H1 (cell line): Measurements from ENCODE around the gene RBM38. TPM values are rescaled to one million over a fixed set of nuclear protein-coding genes. Genes with fewer than 3 reads are reported as not detected.
A peak's percentile ranks its signal among the peaks of the same experiment; 100 is the strongest.

ENCODE experiments used
- CTCF ChIA-PET: fragments of 300-600 bp; sonication (Branson Sonifier 250); formaldehyde crosslinking; loops from one replicate; lab custom pipeline; 2021; ENCODE audit not compliant: partially characterized antibody; lab: Charles Lee
- POLR2A ChIA-PET: fragments of 300-600 bp; sonication (Branson Sonifier 250); formaldehyde crosslinking; loops from one replicate; lab custom pipeline; 2021; ENCODE audit warnings: inconsistent platforms; ENCODE audit not compliant: partially characterized antibody; lab: Charles Lee
- DNase-seq, 2 experiments: peaks; one replicate each; pipeline versions ENCODE4 v3.0.0 to v3.0.0-alpha.2; 2010 to 2022; ENCODE audit warnings: low spot score in 2 of 2, low read depth in 1 of 2, mixed read lengths in 1 of 2
- FAIRE-seq: peaks from 2 replicates; lab custom pipeline; 2011; peaks lifted over from hg19 to GRCh38; lab: Jason Lieb, UNC
- H2AFZ ChIP-seq: 2 replicates; pipeline ENCODE4 v1.8.1; 2012; ENCODE audit warnings: low read length, inconsistent platforms
- H2AK5ac ChIP-seq: 2 replicates; pipeline ENCODE4 v1.6.1; 2013; ENCODE audit warnings: low read depth, low read length
- H2BK120ac ChIP-seq: replicated peaks from 2 replicates; pipeline ENCODE3; 2013; ENCODE audit warnings: low read depth, low read length, inconsistent platforms
- H2BK12ac ChIP-seq: 2 replicates; pipeline ENCODE4 v1.6.1; 2013; ENCODE audit warnings: low read depth, low read length
- H2BK15ac ChIP-seq: 2 replicates; pipeline ENCODE4 v1.6.1; 2013; ENCODE audit warnings: low read length
- H2BK20ac ChIP-seq: 2 replicates; pipeline ENCODE4 v1.6.1; 2013; ENCODE audit warnings: low read length
- H2BK5ac ChIP-seq: 2 replicates; pipeline ENCODE4 v1.6.1; 2013; ENCODE audit warnings: low read depth, low read length
- H3K14ac ChIP-seq: 2 replicates; pipeline ENCODE4 v1.6.1; 2013; ENCODE audit warnings: inconsistent platforms; ENCODE audit not compliant: insufficient read length
- H3K18ac ChIP-seq: 2 replicates; pipeline ENCODE4 v1.6.1; 2013; ENCODE audit warnings: low read length; ENCODE audit errors: extremely low read depth
- H3K23ac ChIP-seq: 2 replicates; pipeline ENCODE4 v1.6.1; 2013; ENCODE audit warnings: inconsistent platforms; ENCODE audit not compliant: insufficient read length
- H3K23me2 ChIP-seq: 2 replicates; pipeline ENCODE4 v1.6.1; 2013; ENCODE audit warnings: low read depth, low read length
- H3K27ac ChIP-seq: 2 replicates; pipeline ENCODE4 v1.6.1; 2011; ENCODE audit warnings: low read depth, low read length, inconsistent platforms
- H3K27me3 ChIP-seq, 4 experiments: replicated peaks in 1 of 4; 1 replicate in 1 of 4; 2 replicates in 3 of 4; pipeline versions ENCODE4 v1.6.1 to v1.8.1; 2011 to 2013; ENCODE audit warnings: low read length in 3 of 4, mild to moderate bottlenecking in 3 of 4, inconsistent platforms in 2 of 4, mixed read lengths in 2 of 4, moderate library complexity in 1 of 4; ENCODE audit not compliant: control insufficient read depth in 3 of 4, insufficient read depth in 3 of 4; ENCODE audit errors: extremely low read depth in 1 of 4
- H3K36me3 ChIP-seq, 4 experiments: 2 replicates each; pipeline versions ENCODE4 v1.6.1 to v1.8.1; 2011 to 2013; ENCODE audit warnings: mild to moderate bottlenecking in 4 of 4, low read length in 3 of 4, moderate library complexity in 2 of 4, control low read depth in 1 of 4, inconsistent platforms in 1 of 4; ENCODE audit not compliant: insufficient read depth in 4 of 4, control insufficient read depth in 2 of 4
- H3K4ac ChIP-seq: replicated peaks from 2 replicates; pipeline ENCODE3; 2013; ENCODE audit warnings: low read length, low read depth, mixed read lengths, inconsistent platforms; ENCODE audit not compliant: insufficient read length
- H3K4me1 ChIP-seq, 4 experiments: replicated peaks in 1 of 4; 1 replicate in 1 of 4; 2 replicates in 3 of 4; pipeline versions ENCODE4 v1.6.1 to v1.8.1; 2011 to 2013; ENCODE audit warnings: low read length in 3 of 4, inconsistent platforms in 2 of 4, mixed read lengths in 1 of 4; ENCODE audit not compliant: insufficient read depth in 4 of 4, control insufficient read depth in 3 of 4
- H3K4me2 ChIP-seq, 2 experiments: 2 replicates each; pipeline versions ENCODE4 v1.6.1 to v1.8.1; 2011 to 2013; ENCODE audit warnings: low read depth in 2 of 2, low read length in 2 of 2, control low read depth in 1 of 2, inconsistent platforms in 1 of 2, mild to moderate bottlenecking in 1 of 2; ENCODE audit not compliant: insufficient read depth in 1 of 2
- H3K4me3 ChIP-seq, 4 experiments: fragments of 200-600, 300-600 bp in 1 of 4; sonication (generic), shearing (Covaris generic), sonication (Bioruptor Twin) in 1 of 4; 2 replicates each; pipeline versions ENCODE4 v1.5.1 to v1.8.1; 2011 to 2016; ENCODE audit warnings: low read length in 4 of 4, low read depth in 3 of 4, control low read depth in 2 of 4, inconsistent platforms in 2 of 4, mild to moderate bottlenecking in 2 of 4, mixed read lengths in 1 of 4, moderate library complexity in 1 of 4; ENCODE audit not compliant: insufficient read depth in 2 of 4; ENCODE audit errors: extremely low read depth in 1 of 4
- H3K56ac ChIP-seq: replicated peaks from 2 replicates; pipeline ENCODE3; 2013; ENCODE audit warnings: low read depth, mild to moderate bottlenecking, mixed read lengths, low read length, inconsistent platforms; ENCODE audit not compliant: insufficient read length
- H3K79me1 ChIP-seq: 2 replicates; pipeline ENCODE4 v1.6.1; 2013; ENCODE audit warnings: low read depth, low read length, control low read depth
- H3K79me2 ChIP-seq, 2 experiments: 2 replicates each; pipeline versions ENCODE4 v1.6.1 to v1.8.1; 2012 to 2013; ENCODE audit warnings: low read length in 2 of 2, mild to moderate bottlenecking in 2 of 2, inconsistent platforms in 1 of 2; ENCODE audit not compliant: insufficient read depth in 2 of 2, control insufficient read depth in 1 of 2
- H3K9ac ChIP-seq, 4 experiments: replicated peaks in 1 of 4; 1 replicate in 1 of 4; 2 replicates in 3 of 4; pipeline versions ENCODE4 v1.6.1 to v1.8.1; 2011 to 2013; ENCODE audit warnings: low read depth in 3 of 4, low read length in 3 of 4, control low read depth in 2 of 4, mild to moderate bottlenecking in 2 of 4, moderate library complexity in 2 of 4, inconsistent platforms in 1 of 4; ENCODE audit errors: extremely low read depth in 1 of 4
- H3K9me3 ChIP-seq, 2 experiments: 2 replicates each; pipeline versions ENCODE4 v1.6.1 to v1.8.1; 2012 to 2013; ENCODE audit warnings: mild to moderate bottlenecking in 2 of 2, moderate library complexity in 2 of 2, control low read depth in 1 of 2, inconsistent platforms in 1 of 2, low read depth in 1 of 2, low read length in 1 of 2, mixed read lengths in 1 of 2; ENCODE audit not compliant: insufficient read depth in 2 of 2
- H4K20me1 ChIP-seq, 2 experiments: replicated peaks in 1 of 2; 2 replicates each; pipeline versions ENCODE3 to v1.8.1; 2011 to 2013; ENCODE audit warnings: inconsistent platforms in 2 of 2, low read length in 2 of 2, mild to moderate bottlenecking in 1 of 2; ENCODE audit not compliant: insufficient read depth in 2 of 2, control insufficient read depth in 1 of 2
- H4K5ac ChIP-seq: 2 replicates; pipeline ENCODE4 v1.6.1; 2013; ENCODE audit warnings: low read length, low read depth, mixed read lengths, inconsistent platforms; ENCODE audit not compliant: insufficient read length
- H4K8ac ChIP-seq: 2 replicates; pipeline ENCODE4 v1.8.0; 2013; ENCODE audit warnings: mild to moderate bottlenecking, moderate library complexity, low read length, inconsistent platforms; ENCODE audit not compliant: insufficient read depth; ENCODE audit errors: extremely low read depth
- H4K91ac ChIP-seq: replicated peaks from 2 replicates; pipeline ENCODE3; 2013; ENCODE audit warnings: low read length, mixed read lengths, inconsistent platforms; ENCODE audit not compliant: insufficient read length
- CEBPB ChIP-seq: IDR thresholded peaks from 2 replicates; pipeline ENCODE4 v1.6.1; 2012; ENCODE audit warnings: low read depth, low read length
- GABPA ChIP-seq: IDR thresholded peaks from 2 replicates; pipeline ENCODE4 v1.6.1; 2011; ENCODE audit warnings: mild to moderate bottlenecking, low read length, moderate library complexity, borderline replicate concordance; ENCODE audit not compliant: insufficient read depth
- HDAC6 ChIP-seq: IDR thresholded peaks from one replicate; pipeline ENCODE4 v1.7.1; 2012; ENCODE audit warnings: low read depth, mild to moderate bottlenecking, inconsistent platforms, low read length, moderate library complexity
- KDM5A ChIP-seq: fragments of 200-600 bp; IDR thresholded peaks from 2 replicates; pipeline ENCODE4 v1.7.1; 2012; ENCODE audit warnings: mild to moderate bottlenecking, low read length, inconsistent platforms, mixed read lengths
- NANOG ChIP-seq: IDR thresholded peaks from 2 replicates; pipeline ENCODE4 v1.6.1; 2011; ENCODE audit warnings: low read length, low read depth, mild to moderate bottlenecking, inconsistent platforms; ENCODE audit not compliant: insufficient read depth, poor library complexity, severe bottlenecking
- POLR2AphosphoS5 ChIP-seq: IDR thresholded peaks from 2 replicates; pipeline ENCODE4 v1.6.1; 2011; ENCODE audit warnings: low read depth, low read length
- RAD21 ChIP-seq, 2 experiments: IDR thresholded peaks in 1 of 2; conservative IDR thresholded peaks in 1 of 2; 2 replicates each; pipeline ENCODE4 v1.6.1; 2011; ENCODE audit warnings: low read depth in 2 of 2, low read length in 2 of 2, improper control_type of control experiment in 1 of 2, inconsistent platforms in 1 of 2, mild to moderate bottlenecking in 1 of 2, moderate library complexity in 1 of 2
- RXRA ChIP-seq: IDR thresholded peaks from 2 replicates; pipeline ENCODE4 v1.6.1; 2011; ENCODE audit warnings: low read depth, mild to moderate bottlenecking, low read length, moderate library complexity; ENCODE audit not compliant: insufficient read depth
- SIN3A ChIP-seq, 2 experiments: IDR thresholded peaks in 1 of 2; conservative IDR thresholded peaks in 1 of 2; 2 replicates each; pipeline ENCODE4 v1.6.1; 2011 to 2012; ENCODE audit warnings: low read length in 2 of 2, improper control_type of control experiment in 1 of 2, low read depth in 1 of 2, mild to moderate bottlenecking in 1 of 2
- YY1 ChIP-seq: IDR thresholded peaks from 2 replicates; pipeline ENCODE4 v1.6.1; 2011; ENCODE audit warnings: low read depth, mild to moderate bottlenecking, low read length
- WGBS, 2 experiments: shearing (Covaris generic) in 1 of 2; methylation state at CpG; one replicate each; pipeline versions ENCODE4 v1.1.6 to v1.1.7; 2013 to 2015; ENCODE audit warnings: low lambda C conversion rate in 2 of 2, mixed read lengths in 2 of 2, inconsistent platforms in 1 of 2, low coverage in 1 of 2, missing lambda C conversion rate in 1 of 2; ENCODE audit not compliant: insufficient replicate concordance in 2 of 2, insufficient coverage in 1 of 2, insufficient read length in 1 of 2; ENCODE audit errors: extremely low coverage in 1 of 2, missing lambda C conversion rate in 1 of 2; 5-methylcytosine and 5-hydroxymethylcytosine counted together
- polyA plus RNA-seq, 7 experiments: library from polyadenylated mRNA; depleted of rRNA in 3 of 7; stranded (reverse) in 5 of 7; unstranded in 2 of 7; fragments of >200 nt in 5 of 7; fragments of 200-250 nt in 2 of 7; gene quantifications; 1 replicate in 5 of 7; 2 replicates in 1 of 7; 4 replicates in 1 of 7; pipeline versions ENCODE4 v1.2.1 to v1.2.3, GENCODE V29; 2011 to 2013; ENCODE audit warnings: missing spikeins in 2 of 7, mixed read lengths in 2 of 7
- total RNA-seq: library from RNA; stranded (reverse); fragmentation: NEBNext Ultra II Directional; extraction: Animal tissue kit (Norgen Biotek cat#: 25700); gene quantifications from 2 replicates; pipeline ENCODE4 v1.2.1, GENCODE V29; 2021
- TF ChIP-seq, protein P1 (sequence below): IDR thresholded peaks from 2 replicates; pipeline ENCODE4 v1.6.1; 2012; ENCODE audit warnings: inconsistent platforms

The RBM38 gene
- total and polyA plus RNA-seq, 2 of the 8 experiments (the other 6 are each of a cell fraction or from before 2014, with no cell fraction given): 57.7 to 109 TPM

DNA sequence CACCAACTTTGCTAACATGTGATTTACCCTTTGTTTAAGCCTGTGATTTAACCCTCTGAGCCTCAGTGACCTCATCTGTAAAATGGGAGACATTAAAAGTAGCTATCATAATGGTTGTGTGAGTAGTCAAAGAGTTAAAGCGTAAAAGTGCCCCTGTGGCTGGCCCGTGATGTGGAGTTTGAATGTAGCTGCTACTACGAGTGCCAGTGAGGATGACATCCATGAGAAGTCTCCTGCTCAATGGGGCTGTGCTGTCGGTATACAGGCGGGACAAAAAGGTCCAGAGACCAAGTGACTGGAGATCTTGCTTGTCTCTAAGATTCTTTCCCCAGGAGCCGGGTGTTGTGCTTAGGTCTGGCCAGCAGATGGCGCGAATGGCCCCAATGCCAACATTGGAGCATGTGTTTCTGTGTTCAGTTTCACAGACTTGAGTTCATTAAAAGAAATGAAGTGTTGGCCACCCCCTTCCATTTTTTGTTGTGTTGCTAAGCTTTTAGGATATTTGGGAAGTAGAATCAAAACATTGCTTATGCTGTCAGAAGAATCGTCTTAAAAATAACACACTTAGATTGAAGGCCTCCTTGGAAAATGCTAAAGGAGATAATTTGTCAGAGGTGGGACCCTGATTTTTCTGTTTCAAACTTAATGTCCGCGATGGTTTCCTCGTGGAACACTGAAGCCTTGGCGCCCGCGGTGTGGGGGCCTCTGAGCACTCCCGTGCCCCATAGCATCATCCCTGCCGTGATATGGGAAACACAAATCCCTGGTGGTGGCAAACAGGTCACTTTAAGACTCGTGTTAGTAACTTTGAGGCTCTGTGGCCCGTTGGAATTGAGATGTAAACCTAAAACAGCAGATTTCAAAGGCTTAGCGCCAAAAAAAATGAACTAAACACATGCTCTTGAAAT, 9.3 kb upstream of the RBM38 start:
- Histone ChIP-seq H3K4me1 (no peaks in the 10 kb centered on the region), H2AFZ (no peak overlapping the region), H3K56ac (no peak overlapping the region), H2AK5ac (no peak overlapping the region), H4K5ac (no peak overlapping the region), H2BK5ac (no peak overlapping the region), H3K23ac (no peak overlapping the region), H3K14ac (no peak overlapping the region), H3K9ac (no peak overlapping the region), H3K9me3 (no peaks in the 10 kb centered on the region), H2BK12ac (no peak overlapping the region), H3K36me3 (peaks cover 0 to 10% (median 7%) of the 10 kb centered on the region in 4 experiments; a peak in 6 of 8 replicates), H3K23me2 (no peaks in the 10 kb centered on the region), H2BK120ac (no peak overlapping the region), H3K4me3 (no peak overlapping the region), H3K79me2 (no peaks in the 10 kb centered on the region), H2BK20ac (no peak overlapping the region), H3K4ac (no peak overlapping the region), H3K79me1 (peaks cover 3% of the 10 kb centered on the region; the same call in 1 of the 2 replicates), H4K8ac (no peak overlapping the region), H4K20me1 (peaks cover 0 to 3% of the 10 kb centered on the region in 2 experiments), H3K18ac (no peak overlapping the region), H2BK15ac (no peak overlapping the region), H4K91ac (no peak overlapping the region), H3K27ac (no peak overlapping the region), H3K27me3 (no peaks in the 10 kb centered on the region), H3K4me2 (no peak overlapping the region)
- peak; percentile 13 for FAIRE-seq
- CTCF ChIA-PET: interaction anchor here (0.7 to 3.3 kb wide), 26 partner anchors 8 to 937 kb away, joined by 3 to 13 read pairs (median 3); partner anchors contain the start of gene RAE1
- peak in 1 of 2 experiments; percentile 92 for DNase-seq
- POLR2A ChIA-PET: interaction anchor here (0.8 kb wide), 1 partner anchor 114 kb away, joined by 3 read pairs; no protein-coding TSS in a partner anchor
- WGBS, 2 experiments: 68% methylated on average over 20 of the region's 20 CpGs; no CpG with 5 or more reads in 1 of the 2 experiments
- TF ChIP-seq GABPA (no peak), RXRA (no peak), POLR2AphosphoS5 (no peak), SIN3A (conservative IDR thresholded peaks at IDR 0.05 in 1 of 2, IDR thresholded peaks at IDR 0.05 in 1 of 2; ENCODE audit: low read depth in 1 of 2, low read length in 2 of 2) (no peak), YY1 (no peak), RAD21 (IDR thresholded peaks at IDR 0.05 in 1 of 2, conservative IDR thresholded peaks at IDR 0.05 in 1 of 2; ENCODE audit: low read depth in 2 of 2, low read length in 2 of 2) (peak; percentile 74 to 77), NANOG (no peak), HDAC6 (no peak), CEBPB (no peak), KDM5A (no peak)
- TF ChIP-seq, protein P1, sequence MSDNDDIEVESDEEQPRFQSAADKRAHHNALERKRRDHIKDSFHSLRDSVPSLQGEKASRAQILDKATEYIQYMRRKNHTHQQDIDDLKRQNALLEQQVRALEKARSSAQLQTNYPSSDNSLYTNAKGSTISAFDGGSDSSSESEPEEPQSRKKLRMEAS: peak; percentile 73
